GM19240 (cell line): ENCODE data around the gene GPSM1.

Experiments
- DNase-seq: peaks from one replicate; pipeline ENCODE4 v3.0.0; 2011; ENCODE audit warnings: low spot score; ENCODE audit not compliant: insufficient read length

GPSM1 gene

GRCh38 chr9:136303825-136304416, 23.4 kb upstream of the GPSM1 start, which contains the start of gene CCDC187:
CCDC187 (minus strand) TSS chr9:136304094; CDS start chr9:136303830, 264 bp downstream.
- no peak for DNase-seq

GRCh38 chr9:136304456-136304855, 22.9 kb upstream of the GPSM1 start:
- DNase-seq, result no peak

- no peak for DNase-seq
These were observed 22.4 kb upstream of the GPSM1 start for GRCh38 chr9:136304981-136305380.

- no peak for DNase-seq
These were observed 21.5 kb upstream of the GPSM1 start for GRCh38 chr9:136305804-136306203.

GRCh38 chr9:136306211-136307208, 20.8 kb upstream of the GPSM1 start:
- no peak for DNase-seq

GRCh38 chr9:136307215-136307750, 20.1 kb upstream of the GPSM1 start:
- no peak for DNase-seq

GRCh38 chr9:136308006-136308701, 19.2 kb upstream of the GPSM1 start:
- DNase-seq, result no peak

GRCh38 chr9:136308702-136309053, 18.7 kb upstream of the GPSM1 start:
- no peak for DNase-seq

- no peak for DNase-seq
These were observed 18.1 kb upstream of the GPSM1 start for GRCh38 chr9:136309101-136309801.

GRCh38 chr9:136309806-136310220, 17.5 kb upstream of the GPSM1 start:
- DNase-seq, result no peak

GRCh38 chr9:136310273-136311030, 16.9 kb upstream of the GPSM1 start:
- DNase-seq, result no peak

GRCh38 chr9:136311051-136312008, 16.0 kb upstream of the GPSM1 start:
- no peak for DNase-seq

GRCh38 chr9:136312009-136312375, 15.3 kb upstream of the GPSM1 start:
- no peak for DNase-seq

GRCh38 chr9:136312436-136312835, 14.9 kb upstream of the GPSM1 start:
- DNase-seq, result no peak

GRCh38 chr9:136313111-136314055, 14.0 kb upstream of the GPSM1 start:
- no peak for DNase-seq

GRCh38 chr9:136314056-136314416, 13.3 kb upstream of the GPSM1 start:
- DNase-seq, result no peak

GRCh38 chr9:136314944-136315343, 12.4 kb upstream of the GPSM1 start:
- no peak for DNase-seq

- DNase-seq, result no peak
These were observed 11.0 kb upstream of the GPSM1 start for GRCh38 chr9:136316271-136316751.
